K562 (cell line): ENCODE results near the gene ZNF772. TPM values are rescaled to one million over a fixed set of nuclear protein-coding genes. Genes with fewer than 3 reads are reported as not detected.
A peak's percentile ranks its signal among the peaks of the same experiment; 100 is the strongest.

Source experiments
- ATAC-seq: fragments of 200-7000 bp; cut with Tn5 transposase; 3 replicates; pipeline ENCODE4 v1.9.1; 2020; ENCODE audit warnings: moderate library complexity
- BruUV-seq: library from RNA; stranded (reverse); fragments of 400-500 nt; replicated peaks from 2 replicates; lab custom pipeline; 2021; lab: Mats Ljungman, UMichigan
- CTCF ChIA-PET: fragments of 300-600 bp; formaldehyde crosslinking; extraction: SDS; loops from one replicate; lab custom pipeline; 2021; ENCODE audit warnings: low intra/inter-chr PET ratio; lab: Yijun Ruan, JAX
- POLR2A ChIA-PET: fragments of 300-600, 350-650 bp; sonication (Branson Sonifier 250); formaldehyde crosslinking; extraction: SDS; loops from one replicate; lab custom pipeline; 2021; ENCODE audit warnings: antibody characterized with exemption, inconsistent platforms; lab: Yijun Ruan, JAX
- DNase-seq, 4 experiments: peaks; one replicate each; pipeline versions ENCODE4 v3.0.0 to v3.0.0-alpha.2; 2011 to 2018; ENCODE audit warnings: low spot score in 3 of 4, mixed read lengths in 3 of 4; ENCODE audit errors: extremely low read depth in 1 of 4
- FAIRE-seq: peaks from 2 replicates; lab custom pipeline; 2011; peaks lifted over from hg19 to GRCh38; lab: Jason Lieb, UNC
- H2AFZ ChIP-seq: 2 replicates; pipeline ENCODE4 v1.6.0; 2011; ENCODE audit warnings: low read depth, low read length, control low read depth, inconsistent platforms
- H3K27ac ChIP-seq: fragments of 200-600 bp; 3 replicates; pipeline ENCODE4 v1.8.0; 2011; ENCODE audit warnings: low read depth, mild to moderate bottlenecking, control low read depth, inconsistent platforms, low read length, moderate library complexity, mixed read lengths; ENCODE audit errors: extremely low read depth
- H3K27me3 ChIP-seq, 2 experiments: fragments of 300-600 bp in 1 of 2; 2 replicates in 1 of 2; 3 replicates in 1 of 2; pipeline versions ENCODE4 v1.6.0 to v1.8.0; 2011; ENCODE audit warnings: inconsistent platforms in 2 of 2, low read length in 2 of 2, mild to moderate bottlenecking in 1 of 2, mixed read lengths in 1 of 2, moderate library complexity in 1 of 2; ENCODE audit not compliant: control insufficient read depth in 2 of 2, insufficient read depth in 2 of 2
- H3K36me3 ChIP-seq: fragments of 300-600 bp; 3 replicates; pipeline ENCODE4 v1.8.0; 2011; ENCODE audit warnings: mild to moderate bottlenecking, low read length, inconsistent platforms; ENCODE audit not compliant: control insufficient read depth, insufficient read depth
- H3K4me1 ChIP-seq, 2 experiments: fragments of 200-600 bp in 1 of 2; replicated peaks in 1 of 2; 2 replicates in 1 of 2; 3 replicates in 1 of 2; pipeline versions ENCODE4 v1.5.1 to v1.8.0; 2011; ENCODE audit warnings: inconsistent platforms in 2 of 2, low read length in 2 of 2, mild to moderate bottlenecking in 1 of 2, mixed read lengths in 1 of 2, moderate library complexity in 1 of 2; ENCODE audit not compliant: control insufficient read depth in 2 of 2, insufficient read depth in 2 of 2
- H3K4me2 ChIP-seq: 2 replicates; pipeline ENCODE4 v1.6.1; 2011; ENCODE audit warnings: low read length, control low read depth, inconsistent platforms, mixed read lengths; ENCODE audit not compliant: insufficient read depth
- H3K4me3 ChIP-seq: fragments of 200-600 bp; sonication (generic), shearing (Covaris generic); 2 replicates; pipeline ENCODE4 v1.5.1; 2016; ENCODE audit warnings: control low read depth, inconsistent platforms
- H3K79me2 ChIP-seq: fragments of 200-600 bp; 3 replicates; pipeline ENCODE4 v1.8.0; 2011; ENCODE audit warnings: low read length, inconsistent platforms; ENCODE audit not compliant: control insufficient read depth, insufficient read depth
- H3K9ac ChIP-seq, 2 experiments: 2 replicates each; pipeline versions ENCODE4 v1.6.0 to v1.6.1; 2011; ENCODE audit warnings: low read depth in 2 of 2, low read length in 2 of 2, control low read depth in 1 of 2, inconsistent platforms in 1 of 2, mild to moderate bottlenecking in 1 of 2, mixed read lengths in 1 of 2; ENCODE audit not compliant: insufficient read depth in 1 of 2
- H3K9me1 ChIP-seq: one replicate; pipeline ENCODE4 v1.6.0; 2011; ENCODE audit warnings: inconsistent platforms, mild to moderate bottlenecking, low read length, moderate library complexity; ENCODE audit not compliant: control insufficient read depth, insufficient read depth
- H3K9me3 ChIP-seq: replicated peaks from 2 replicates; pipeline ENCODE4 v1.5.1; 2011; ENCODE audit warnings: low read depth, low read length, inconsistent platforms; ENCODE audit not compliant: control insufficient read depth, insufficient read depth
- H4K20me1 ChIP-seq: replicated peaks from 2 replicates; pipeline ENCODE4 v1.6.1; 2011; ENCODE audit warnings: low read length, inconsistent platforms, mixed read lengths; ENCODE audit not compliant: control insufficient read depth, insufficient read depth
- BDP1 ChIP-seq: IDR thresholded peaks from 3 replicates; pipeline ENCODE4 v1.6.1; 2011; ENCODE audit not compliant: insufficient read length, insufficient read depth
- CCNT2 ChIP-seq: IDR thresholded peaks from 2 replicates; pipeline ENCODE4 v1.6.1; 2011; ENCODE audit warnings: borderline replicate concordance, low read depth, mild to moderate bottlenecking, moderate library complexity, mixed read lengths, low read length; ENCODE audit not compliant: insufficient read length; ENCODE audit errors: extremely low read depth
- ETV1 ChIP-seq: fragments of 450-650 bp; conservative IDR thresholded peaks from 2 replicates; pipeline ENCODE4 v1.6.1; 2016; ENCODE audit warnings: missing genetic modification characterization, control low read depth, low read depth, missing compliant biosample characterization
- HNRNPUL1 ChIP-seq: fragments of 200-400 bp; formaldehyde crosslinking; IDR thresholded peaks from 2 replicates; pipeline ENCODE4 v1.6.1; 2017; ENCODE audit warnings: low read length
- MTA1 ChIP-seq: fragments of 450-650 bp; IDR thresholded peaks from 2 replicates; pipeline ENCODE4 v1.6.1; 2017; ENCODE audit warnings: borderline replicate concordance
- NFIC ChIP-seq: fragments of 450-650 bp; IDR thresholded peaks from 2 replicates; pipeline ENCODE4 v1.6.1; 2017; ENCODE audit warnings: mild to moderate bottlenecking, inconsistent platforms
- NFIX ChIP-seq: fragments of 250-450 bp; sonication (Bioruptor Pico); IDR thresholded peaks from 2 replicates; pipeline ENCODE4 v1.4.0; 2020; ENCODE audit warnings: low read depth, mild to moderate bottlenecking, moderate library complexity
- RFX5 ChIP-seq: IDR thresholded peaks from 2 replicates; pipeline ENCODE4 v1.6.1; 2011; ENCODE audit warnings: low read depth, mild to moderate bottlenecking, improper control_type of control experiment, low read length
- TOE1 ChIP-seq, 2 experiments: fragments of 450-650 bp in 1 of 2; sonication (generic) in 1 of 2; formaldehyde crosslinking in 1 of 2; IDR thresholded peaks; 2 replicates each; pipeline versions ENCODE4 v1.7.1 to v1.8.0; 2016 to 2022; ENCODE audit warnings: borderline replicate concordance in 2 of 2, mild to moderate bottlenecking in 2 of 2, antibody characterized with exemption in 1 of 2, inconsistent platforms in 1 of 2, low read depth in 1 of 2, missing genetic modification reagents in 1 of 2, moderate library complexity in 1 of 2
- ZNF436 ChIP-seq: fragments of 250-450, 450-650 bp; sonication (Bioruptor Pico); formaldehyde crosslinking; IDR thresholded peaks from 2 replicates; pipeline ENCODE4 v1.7.0; 2020; ENCODE audit warnings: mild to moderate bottlenecking
- WGBS: fragments of 100-300 bp; shearing (Covaris generic); methylation state at CpG from one replicate; pipeline ENCODE4 v1.1.6; 2016; ENCODE audit warnings: low coverage, mixed read lengths; ENCODE audit not compliant: insufficient coverage; ENCODE audit errors: missing lambda C conversion rate; 5-methylcytosine and 5-hydroxymethylcytosine counted together
- in situ Hi-C: fragments of 300-500 bp; cut with MboI; formaldehyde crosslinking; loops from 4 replicates; pipeline ENCODE4 v1.15.0; 2018; ENCODE audit warnings: inconsistent platforms, mixed read lengths
- intact Hi-C: fragments of 100-400 bp; cut with micrococcal nuclease; formaldehyde crosslinking; loops from 2 replicates; pipeline ENCODE4 v1.14.2; 2022
- polyA plus RNA-seq, 8 experiments: library from polyadenylated mRNA; depleted of rRNA in 4 of 8; stranded (reverse) in 5 of 8; unstranded in 3 of 8; fragments of >200 nt; fragmentation: Nextera tagmentation in 2 of 8; fragmentation: Illumina TruSeq in 1 of 8; extraction: Ambion mirVana in 2 of 8; extraction: Trizol in 1 of 8; gene quantifications; 2 replicates each; pipeline versions ENCODE4 v1.2.1 to v1.2.3, GENCODE V29; 2011 to 2014; ENCODE audit warnings: inconsistent platforms in 1 of 8, missing spikeins in 1 of 8
- total RNA-seq, 7 experiments: library from RNA; depleted of rRNA in 6 of 7; stranded (reverse); fragments of >200 nt in 6 of 7; fragmentation: Illumina TruSeq in 2 of 7; extraction: Trizol in 2 of 7; gene quantifications; 2 replicates each; pipeline versions ENCODE4 v1.2.1 to v1.2.3, GENCODE V29; 2011 to 2021; ENCODE audit warnings: low replicate concordance in 1 of 7

The ZNF772 gene
- total and polyA plus RNA-seq, 9 of the 15 experiments (the other 6 are each of a cell fraction or from before 2014, with no cell fraction given): 0.13 to 1.9 (median 1.1) TPM

- H3K9me3 ChIP-seq: peaks cover 9% of the 10 kb centered on the region
- 66% methylated on average over 5 of the region's 5 CpGs for WGBS
- TF ChIP-seq CCNT2: no peak
- TF ChIP-seq HNRNPUL1: no peak
- TF ChIP-seq ETV1 (tag): no peak
- TF ChIP-seq BDP1: no peak
- no peak for TF ChIP-seq RFX5
- no peak for TF ChIP-seq ZNF436 (CRISPR knock-in tag)
- no peak for TF ChIP-seq MTA1
- TF ChIP-seq TOE1 (IDR thresholded peaks at IDR 0.05; ENCODE audit: borderline replicate concordance): no peak
- no peak for TF ChIP-seq TOE1 (CRISPR knock-in tag; IDR thresholded peaks at IDR 0.05; ENCODE audit: borderline replicate concordance, low read depth)
- peak; percentile 97 for TF ChIP-seq NFIC
- TF ChIP-seq NFIX: peak; percentile 86
- TF ChIP-seq, all 486 proteins: peak for 2
- no TSS peak for BruUV-seq
- DNase-seq: no peak
- no peak overlapping the region for H2AFZ ChIP-seq
- H3K4me1 ChIP-seq: no peaks in the 10 kb centered on the region; a peak in 1 of 5 replicates
- no peak overlapping the region for H3K27ac ChIP-seq
- H3K9ac ChIP-seq: no peak overlapping the region
- no peaks in the 10 kb centered on the region for H3K27me3 ChIP-seq
- peaks cover 36% of the 10 kb centered on the region for H3K79me2 ChIP-seq
- ChIA-PET POLR2A (interaction anchor here (0.5 kb wide), 1 partner anchor 32 kb away, joined by 3 read pairs; no protein-coding TSS in a partner anchor), CTCF (no interaction called here)
- in situ Hi-C loops (no loop called here), intact Hi-C loops (no loop called here)
- H3K9me1 ChIP-seq: no peaks in the 10 kb centered on the region
- FAIRE-seq: no peak
- H4K20me1 ChIP-seq: no peaks in the 10 kb centered on the region
- H3K36me3 ChIP-seq: peaks cover 37% of the 10 kb centered on the region
- H3K4me3 ChIP-seq: no peak overlapping the region
- no peak overlapping the region for H3K4me2 ChIP-seq
- ATAC-seq: no peak
Measured at GRCh38 chr19:57443121-57443696, 34.2 kb downstream of the ZNF772 start.
